Gastrocnemius medialis (tissue), 4 donors: ENCODE results near the gene MT1G.

Experiments used
- CTCF ChIP-seq, 5 experiments: fragments of 450-650 bp in 3 of 5; fragments of 200-600 bp in 2 of 5; sonication (generic) in 2 of 5; IDR thresholded peaks in 4 of 5; conservative IDR thresholded peaks in 1 of 5; 1 replicate in 4 of 5; 2 replicates in 1 of 5; pipeline ENCODE4 v1.5.1; 2016 to 2019; ENCODE audit warnings: antibody characterized with exemption in 5 of 5, mild to moderate bottlenecking in 3 of 5, moderate library complexity in 3 of 5
- POLR2A ChIP-seq, 2 donors: fragments of 450-650 bp; IDR thresholded peaks; one replicate each; pipeline ENCODE4 v1.6.1; 2017; ENCODE audit warnings: antibody characterized with exemption in 2 of 2, mild to moderate bottlenecking in 2 of 2, moderate library complexity in 2 of 2

- no peak for TF ChIP-seq CTCF (IDR thresholded peaks at IDR 0.05 in 4 of 5, conservative IDR thresholded peaks at IDR 0.05 in 1 of 5)
- no peak for TF ChIP-seq POLR2A (IDR thresholded peaks at IDR 0.05)
Observed at GRCh38 chr16:56645838-56646237, 22.0 kb downstream of the MT1G start.
